Measurements from ENCODE around the gene MOCS1. TPM values are rescaled to one million over a fixed set of nuclear protein-coding genes. Genes with fewer than 3 reads are reported as not detected.

Gene MOCS1
- polyA plus RNA-seq, 1 of the 3 experiments (the other 2 are of a cell fraction), result 4.2 TPM

GRCh38 chr6:39892490-39893129, 41.7 kb downstream of the MOCS1 start:
- H3F3A ChIP-seq (replicated peaks; ENCODE audit: insufficient read depth), result no peaks in the 10 kb centered on the region
- H3K4me3 ChIP-seq (ENCODE audit: low read depth in 2 of 2, low read length in 1 of 2), result no peak overlapping the region
- no peaks in the 10 kb centered on the region for H3K27me3 ChIP-seq (ENCODE audit: insufficient read depth)
- no peaks in the 10 kb centered on the region for H3K79me2 ChIP-seq (ENCODE audit: insufficient read depth)
- peak; percentile 85 for DNase-seq
- no peak overlapping the region for H2AFZ ChIP-seq (ENCODE audit: low read depth)
- no peaks in the 10 kb centered on the region for H4K20me1 ChIP-seq (ENCODE audit: insufficient read depth)
- TF ChIP-seq, protein P1, sequence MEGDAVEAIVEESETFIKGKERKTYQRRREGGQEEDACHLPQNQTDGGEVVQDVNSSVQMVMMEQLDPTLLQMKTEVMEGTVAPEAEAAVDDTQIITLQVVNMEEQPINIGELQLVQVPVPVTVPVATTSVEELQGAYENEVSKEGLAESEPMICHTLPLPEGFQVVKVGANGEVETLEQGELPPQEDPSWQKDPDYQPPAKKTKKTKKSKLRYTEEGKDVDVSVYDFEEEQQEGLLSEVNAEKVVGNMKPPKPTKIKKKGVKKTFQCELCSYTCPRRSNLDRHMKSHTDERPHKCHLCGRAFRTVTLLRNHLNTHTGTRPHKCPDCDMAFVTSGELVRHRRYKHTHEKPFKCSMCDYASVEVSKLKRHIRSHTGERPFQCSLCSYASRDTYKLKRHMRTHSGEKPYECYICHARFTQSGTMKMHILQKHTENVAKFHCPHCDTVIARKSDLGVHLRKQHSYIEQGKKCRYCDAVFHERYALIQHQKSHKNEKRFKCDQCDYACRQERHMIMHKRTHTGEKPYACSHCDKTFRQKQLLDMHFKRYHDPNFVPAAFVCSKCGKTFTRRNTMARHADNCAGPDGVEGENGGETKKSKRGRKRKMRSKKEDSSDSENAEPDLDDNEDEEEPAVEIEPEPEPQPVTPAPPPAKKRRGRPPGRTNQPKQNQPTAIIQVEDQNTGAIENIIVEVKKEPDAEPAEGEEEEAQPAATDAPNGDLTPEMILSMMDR (IDR thresholded peaks at IDR 0.05), result peak; percentile 72
- TF ChIP-seq TAF1 (IDR thresholded peaks at IDR 0.05; ENCODE audit: borderline replicate concordance, low read depth, low read length) (no peak), SMC3 (IDR thresholded peaks at IDR 0.05; ENCODE audit: low read depth, low read length) (peak; percentile 96), RAD21 (IDR thresholded peaks at IDR 0.05; ENCODE audit: low read length) (peak; percentile 89)
- H3K9me2 ChIP-seq, result no peaks in the 10 kb centered on the region
- peaks cover 0 to 7% of the 10 kb centered on the region in 2 experiments; a peak in 1 of 4 replicates for H3K4me1 ChIP-seq (ENCODE audit: control insufficient read depth in 1 of 2, insufficient read depth in 2 of 2, low read depth in 1 of 2, low read length in 1 of 2)
- ChIA-PET CTCF (interaction anchor here (0.5 to 7.2 kb wide), 24 partner anchors 13 to 552 kb away, joined by 3 to 69 read pairs (median 4); partner anchors contain the start of genes DAAM2 and KIF6), POLR2A (no interaction called here)
- no peaks in the 10 kb centered on the region for H3K36me3 ChIP-seq (replicated peaks in 1 of 2; ENCODE audit: control insufficient read depth in 1 of 2, insufficient read depth in 2 of 2, low read length in 1 of 2)
- 26% methylated on average over 2 of the region's 2 CpGs for WGBS (ENCODE audit: low lambda C conversion rate)
- H3K4me2 ChIP-seq, result no peak overlapping the region
- no peak overlapping the region for H3K27ac ChIP-seq (ENCODE audit: low read depth in 2 of 2, low read length in 1 of 2)
- H3K9ac ChIP-seq, result no peak overlapping the region
- no peaks in the 10 kb centered on the region for H3K9me3 ChIP-seq

DNA sequence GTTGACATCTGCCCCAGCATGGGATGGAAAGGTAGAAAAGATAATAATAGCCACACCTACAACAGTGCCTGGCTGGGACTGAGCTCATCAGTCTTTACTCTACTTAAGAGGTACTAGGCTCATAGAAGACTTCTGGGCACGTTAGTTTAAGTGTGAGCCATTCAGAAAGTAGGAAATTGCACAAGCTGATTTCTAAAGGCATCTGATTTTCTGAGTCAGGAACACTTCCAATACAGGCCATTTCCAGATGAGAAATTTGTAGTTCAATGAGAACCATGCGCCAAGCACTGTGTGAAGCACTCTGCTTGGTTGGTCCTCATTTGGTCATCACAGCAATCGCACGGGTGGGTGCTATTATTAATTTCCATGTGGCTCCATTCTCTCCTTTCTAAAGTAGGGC, 42.3 kb downstream of the MOCS1 start:
- H3K79me2 ChIP-seq (ENCODE audit: insufficient read depth), result no peaks in the 10 kb centered on the region
- H3K9ac ChIP-seq, result no peak overlapping the region
- H3K4me3 ChIP-seq (ENCODE audit: low read depth in 2 of 2, low read length in 1 of 2), result no peak overlapping the region
- no peaks in the 10 kb centered on the region for H3F3A ChIP-seq (replicated peaks; ENCODE audit: insufficient read depth)
- ChIA-PET POLR2A (no interaction called here), CTCF (interaction anchor here (0.6 to 7.2 kb wide), 11 partner anchors 10 to 542 kb away, joined by 3 to 69 read pairs (median 4); partner anchors contain the start of gene DAAM2)
- H3K27ac ChIP-seq (ENCODE audit: low read depth in 2 of 2, low read length in 1 of 2), result no peak overlapping the region
- H3K27me3 ChIP-seq (ENCODE audit: insufficient read depth), result no peaks in the 10 kb centered on the region
- no peaks in the 10 kb centered on the region for H3K36me3 ChIP-seq (replicated peaks in 1 of 2; ENCODE audit: control insufficient read depth in 1 of 2, insufficient read depth in 2 of 2, low read length in 1 of 2)
- no peaks in the 10 kb centered on the region for H3K9me3 ChIP-seq
- H3K4me1 ChIP-seq (ENCODE audit: control insufficient read depth in 1 of 2, insufficient read depth in 2 of 2, low read depth in 1 of 2, low read length in 1 of 2), result peaks cover 0 to 7% of the 10 kb centered on the region in 2 experiments; a peak in 2 of 4 replicates
- no peak overlapping the region for H3K4me2 ChIP-seq
- H2AFZ ChIP-seq (ENCODE audit: low read depth), result no peak overlapping the region
- 84% methylated on average over 4 of the region's 4 CpGs for WGBS (ENCODE audit: low lambda C conversion rate)
- H4K20me1 ChIP-seq (ENCODE audit: insufficient read depth), result no peaks in the 10 kb centered on the region
- no peak for DNase-seq
- H3K9me2 ChIP-seq, result no peaks in the 10 kb centered on the region
- no peak for TF ChIP-seq ELF1 (IDR thresholded peaks at IDR 0.05)
- TF ChIP-seq, protein P2, sequence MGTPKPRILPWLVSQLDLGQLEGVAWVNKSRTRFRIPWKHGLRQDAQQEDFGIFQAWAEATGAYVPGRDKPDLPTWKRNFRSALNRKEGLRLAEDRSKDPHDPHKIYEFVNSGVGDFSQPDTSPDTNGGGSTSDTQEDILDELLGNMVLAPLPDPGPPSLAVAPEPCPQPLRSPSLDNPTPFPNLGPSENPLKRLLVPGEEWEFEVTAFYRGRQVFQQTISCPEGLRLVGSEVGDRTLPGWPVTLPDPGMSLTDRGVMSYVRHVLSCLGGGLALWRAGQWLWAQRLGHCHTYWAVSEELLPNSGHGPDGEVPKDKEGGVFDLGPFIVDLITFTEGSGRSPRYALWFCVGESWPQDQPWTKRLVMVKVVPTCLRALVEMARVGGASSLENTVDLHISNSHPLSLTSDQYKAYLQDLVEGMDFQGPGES (IDR thresholded peaks at IDR 0.05; ENCODE audit: low read depth, low read length), result no peak
- TF ChIP-seq TAF1 (IDR thresholded peaks at IDR 0.05; ENCODE audit: borderline replicate concordance, low read depth, low read length), result no peak
- no peak for TF ChIP-seq USF1 (IDR thresholded peaks at IDR 0.05; ENCODE audit: borderline replicate concordance, low read depth)

Measured in SK-N-SH (cell line).